Hematopoietic multipotent progenitor cell (in vitro differentiated cells): ENCODE results near the gene RPLP2. TPM values are rescaled to one million over a fixed set of nuclear protein-coding genes. Genes with fewer than 3 reads are reported as not detected.
A peak's percentile ranks its signal among the peaks of the same experiment; 100 is the strongest.

Experiments
- DNase-seq, 3 donors: peaks; one replicate each; pipeline ENCODE4 v3.0.0-alpha.2; 2011 to 2015; ENCODE audit warnings: low read depth in 2 of 3, low spot score in 2 of 3
- total RNA-seq: library from RNA; depleted of rRNA; stranded (reverse); fragments of >200 nt; gene quantifications from one replicate; pipeline ENCODE4 v1.2.3, GENCODE V29; 2012

RPLP2 gene
- total RNA-seq, 1 donor, result 2,675 TPM

GRCh38 chr11:833114-833791 is 23.5 kb downstream of the RPLP2 start:
- peak in 2 of 3 donors; percentile 46 to 49 for DNase-seq

- DNase-seq, result no peak
Observed at GRCh38 chr11:833849-834311, 24.1 kb downstream of the RPLP2 start.

DNA sequence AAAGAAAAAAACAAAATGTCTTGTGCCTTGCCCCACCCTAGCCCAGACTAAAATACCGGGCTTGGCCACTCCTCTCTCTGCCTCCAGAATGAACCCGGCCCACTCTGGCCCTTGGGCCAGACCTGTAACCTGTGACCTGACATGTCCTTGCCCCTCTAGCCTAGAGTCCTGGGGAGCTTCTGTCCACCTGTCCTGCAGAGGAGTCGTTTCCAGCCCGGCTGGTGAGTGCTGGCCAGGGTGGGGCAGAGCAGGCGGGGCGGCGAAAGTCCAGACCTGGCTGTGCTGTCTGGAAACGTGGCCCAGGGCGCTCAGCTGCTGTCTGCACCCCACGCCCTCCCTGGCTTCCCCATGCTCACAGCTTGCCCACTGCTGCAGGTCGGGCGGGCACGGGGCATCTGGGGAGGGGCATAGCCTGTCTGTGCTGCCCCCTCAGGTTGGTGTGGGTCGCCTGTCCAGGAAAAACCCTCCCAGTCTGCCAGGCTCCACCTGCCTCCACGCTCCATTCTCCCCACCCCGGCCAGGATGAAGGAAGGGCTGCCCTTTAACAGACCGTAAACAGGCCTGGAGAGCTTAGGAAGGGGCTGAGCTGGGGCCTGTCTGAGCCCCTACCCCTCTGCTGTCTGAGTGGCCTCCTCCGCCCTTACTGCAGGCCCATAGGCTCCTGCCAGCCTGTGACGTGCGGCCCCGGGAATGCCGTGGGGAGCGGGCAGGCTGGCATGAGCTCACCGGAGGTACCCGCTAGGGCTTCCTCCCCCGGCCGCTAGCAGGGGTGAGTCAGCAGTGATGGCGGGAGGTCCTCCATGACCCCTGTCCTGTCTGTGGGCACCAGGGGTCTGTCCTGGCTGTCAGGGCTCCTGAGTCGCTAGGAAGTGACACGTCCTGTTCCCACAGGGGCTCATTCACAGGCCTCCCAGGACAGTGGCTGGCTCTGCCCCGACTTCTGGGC is 24.9 kb downstream of the RPLP2 start:
- peak in 2 of 3 donors; percentile 62 to 71 for DNase-seq

DNA sequence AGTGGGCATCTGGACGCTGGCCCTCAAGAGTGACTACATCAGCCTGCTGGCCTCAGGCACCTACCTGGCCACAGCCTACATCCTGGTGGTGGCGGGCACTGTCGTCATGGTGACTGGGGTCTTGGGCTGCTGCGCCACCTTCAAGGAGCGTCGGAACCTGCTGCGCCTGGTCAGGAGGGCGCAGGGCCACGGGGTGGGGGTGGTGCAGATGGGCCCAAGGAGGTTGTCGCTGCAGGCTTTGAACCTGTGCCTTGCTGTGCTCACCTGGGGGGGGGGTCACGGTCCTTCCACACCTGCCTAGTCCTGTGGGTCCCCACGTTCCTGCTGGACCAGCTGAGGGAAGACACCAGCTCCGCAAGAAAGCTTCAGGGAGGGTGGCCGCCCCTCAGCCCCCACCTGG is 26.5 kb downstream of the RPLP2 start:
- no peak for DNase-seq

- DNase-seq, result no peak
Observed at GRCh38 chr11:836700-837099, 26.9 kb downstream of the RPLP2 start.

DNA sequence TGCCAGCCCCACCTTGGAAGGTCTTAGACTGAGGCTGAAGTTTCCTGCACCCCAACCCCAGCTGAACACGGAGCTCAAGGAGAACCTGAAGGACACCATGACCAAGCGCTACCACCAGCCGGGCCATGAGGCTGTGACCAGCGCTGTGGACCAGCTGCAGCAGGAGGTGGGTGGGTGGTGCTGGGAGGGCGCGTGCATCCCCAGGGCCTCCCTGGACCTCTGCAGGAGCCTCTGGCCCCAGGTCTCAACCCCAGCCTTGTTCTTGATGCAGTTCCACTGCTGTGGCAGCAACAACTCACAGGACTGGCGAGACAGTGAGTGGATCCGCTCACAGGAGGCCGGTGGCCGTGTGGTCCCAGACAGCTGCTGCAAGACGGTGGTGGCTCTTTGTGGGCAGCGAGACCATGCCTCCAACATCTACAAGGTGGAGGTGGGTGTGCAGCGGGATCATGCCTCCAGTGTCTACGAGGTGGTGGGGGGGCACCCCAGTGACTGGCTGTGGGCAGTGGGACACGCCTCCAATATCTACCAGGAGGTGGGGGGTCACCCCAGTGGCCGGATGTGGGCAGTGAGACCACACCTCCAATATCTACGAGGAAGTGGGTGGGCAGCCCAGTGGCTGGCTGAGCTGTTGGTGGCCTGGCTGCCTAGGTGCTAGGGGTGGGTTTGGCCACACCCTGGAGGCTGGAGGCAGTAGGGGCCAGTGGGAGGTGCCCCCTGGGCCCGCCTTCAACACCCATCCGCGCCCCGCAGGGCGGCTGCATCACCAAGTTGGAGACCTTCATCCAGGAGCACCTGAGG is 27.6 kb downstream of the RPLP2 start:
- no peak for DNase-seq

DNA sequence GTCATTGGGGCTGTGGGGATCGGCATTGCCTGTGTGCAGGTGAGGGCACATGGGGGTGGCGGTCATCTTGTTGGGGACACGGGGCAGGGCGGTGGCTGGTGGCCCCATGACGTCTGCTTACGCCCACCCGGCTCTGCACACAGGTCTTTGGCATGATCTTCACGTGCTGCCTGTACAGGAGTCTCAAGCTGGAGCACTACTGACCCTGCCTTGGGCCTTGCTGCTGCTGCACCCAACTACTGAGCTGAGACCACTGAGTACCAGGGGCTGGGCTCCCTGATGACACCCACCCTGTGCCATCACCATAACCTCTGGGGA is 28.2 kb downstream of the RPLP2 start:
- DNase-seq, result no peak

- no peak for DNase-seq
Observed at GRCh38 chr11:838441-839279, 28.9 kb downstream of the RPLP2 start.

DNA sequence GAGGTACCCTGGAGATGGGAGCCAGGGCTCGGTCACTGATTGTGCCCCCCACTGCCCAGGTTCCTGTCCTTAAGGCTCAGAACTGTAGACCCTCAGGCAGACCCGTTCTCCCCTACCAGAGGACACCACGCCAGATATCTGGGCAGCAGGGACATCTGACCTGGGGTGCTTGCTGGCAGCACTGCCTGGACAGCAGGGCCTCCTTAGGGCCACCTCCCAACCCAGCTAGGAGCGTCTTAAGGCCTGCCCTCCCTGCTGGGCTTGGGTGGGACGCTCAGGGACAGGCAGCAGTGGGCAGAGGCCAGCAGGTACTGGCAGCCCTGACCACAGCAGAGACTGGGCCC is 29.5 kb downstream of the RPLP2 start:
- DNase-seq, result no peak

DNA sequence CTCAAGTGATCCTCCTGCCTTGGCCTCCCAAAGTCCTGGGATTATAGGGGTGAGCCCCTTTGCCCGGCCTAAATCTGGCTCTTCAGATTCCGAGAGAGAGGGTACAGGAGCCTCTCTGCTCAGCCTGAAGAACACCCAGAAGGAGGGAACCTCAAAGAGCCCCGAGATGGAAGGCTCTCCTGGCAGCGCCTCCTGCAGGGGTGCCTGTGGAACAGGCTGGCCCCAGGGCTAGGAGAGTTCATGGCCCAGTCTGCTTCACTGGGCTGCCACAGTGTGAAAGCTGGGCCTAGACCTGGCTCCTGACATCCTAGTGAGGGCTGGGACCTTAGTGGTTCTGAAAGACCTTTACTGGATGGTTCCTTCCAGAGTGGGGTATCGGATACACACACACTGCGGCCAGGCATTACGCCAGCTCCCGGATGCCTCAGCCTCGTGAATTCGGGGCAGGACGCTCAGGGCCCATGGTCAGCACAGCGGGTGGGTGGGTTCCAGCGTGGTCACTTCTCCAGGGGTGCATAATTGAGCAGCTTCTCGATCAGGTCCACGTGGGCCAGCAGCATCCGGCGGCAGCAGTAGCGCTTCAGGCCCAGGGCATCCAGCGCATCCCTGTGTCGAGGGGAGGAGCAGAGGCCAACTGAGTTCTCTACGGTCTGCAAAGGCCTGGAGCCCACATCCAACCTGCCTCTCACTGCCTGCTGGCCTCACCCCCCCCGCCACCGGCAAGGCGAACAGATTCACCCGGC is 30.3 kb downstream of the RPLP2 start:
- DNase-seq, result no peak

- no peak for DNase-seq
Observed at GRCh38 chr11:841981-842369, 32.2 kb downstream of the RPLP2 start.

DNA sequence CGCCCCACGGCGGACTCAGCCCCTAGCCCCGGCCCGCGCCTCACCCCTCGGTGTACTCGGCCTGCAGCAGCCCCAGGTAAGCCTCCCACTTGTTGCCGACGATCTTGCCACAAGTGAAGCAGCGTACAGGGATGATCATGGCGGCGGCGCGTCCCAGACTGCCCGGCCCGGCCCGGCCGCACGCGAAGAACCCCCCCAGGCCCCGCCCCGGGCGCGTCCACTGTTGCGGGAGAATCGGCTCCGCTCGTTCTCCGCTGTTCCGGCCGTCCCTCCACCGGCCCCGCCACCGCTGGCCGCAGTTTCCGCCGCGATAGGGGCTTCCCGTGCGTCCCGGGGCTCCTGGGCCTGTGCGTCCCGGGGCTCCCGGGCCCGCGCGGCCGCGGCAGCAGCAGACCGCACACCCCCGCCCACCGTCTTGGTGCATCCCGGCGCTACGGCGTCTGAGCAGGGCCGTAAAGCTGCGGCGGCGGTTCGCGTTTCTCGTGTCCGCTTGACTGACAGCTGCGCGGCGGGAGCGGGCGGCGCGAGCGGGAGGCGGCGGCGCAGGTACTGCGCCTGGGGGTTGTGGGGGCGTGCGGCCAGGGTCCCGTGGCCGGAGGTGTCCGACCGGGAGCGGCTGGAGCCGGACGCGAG is 32.7 kb downstream of the RPLP2 start, which contains the start of the genes POLR2L and TSPAN4:
TSS of gene POLR2L (minus strand) at position 160 of the 633 bp plus-strand sequence. CDS start at position 139, 21 bp downstream.
TSS of gene TSPAN4 (plus strand) at position 483 of the 633 bp plus-strand sequence. CDS start 7,453 bp downstream, outside the sequence.
- DNase-seq, result peak; percentile 86 to 87 (median 86)

DNA sequence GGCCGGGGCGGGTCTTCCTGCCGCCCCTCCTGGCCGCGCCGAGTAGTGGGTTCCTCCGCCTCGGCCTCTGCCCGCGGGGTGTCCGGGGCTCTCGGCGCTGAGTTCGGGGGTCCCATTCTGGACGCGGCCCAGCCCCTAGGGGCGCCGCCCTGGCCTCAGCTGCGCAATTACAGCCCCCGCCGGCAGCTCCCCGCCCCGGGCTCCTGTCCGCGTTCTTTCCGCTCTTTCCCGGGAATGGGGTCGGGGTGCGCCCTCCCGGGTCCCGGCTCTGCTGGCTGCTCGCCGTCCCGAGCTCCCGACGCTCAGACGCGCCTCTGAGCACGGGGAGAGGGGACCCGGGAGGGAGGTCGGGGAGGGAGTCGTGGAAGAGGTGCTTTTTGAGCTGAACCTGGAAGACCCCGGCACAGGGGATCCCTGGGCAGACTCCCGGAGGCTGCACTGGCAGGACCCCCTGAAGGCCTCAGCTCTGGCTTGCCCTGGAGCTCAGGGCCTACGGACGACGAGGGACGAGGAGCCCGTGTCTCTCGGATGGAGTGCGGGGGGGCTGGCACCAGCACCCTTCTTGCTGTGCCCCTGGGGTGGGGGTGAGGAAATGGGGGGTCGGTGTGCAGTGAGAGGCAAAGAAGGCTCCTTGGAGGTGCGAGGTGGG is 33.4 kb downstream of the RPLP2 start:
- no peak for DNase-seq

DNA sequence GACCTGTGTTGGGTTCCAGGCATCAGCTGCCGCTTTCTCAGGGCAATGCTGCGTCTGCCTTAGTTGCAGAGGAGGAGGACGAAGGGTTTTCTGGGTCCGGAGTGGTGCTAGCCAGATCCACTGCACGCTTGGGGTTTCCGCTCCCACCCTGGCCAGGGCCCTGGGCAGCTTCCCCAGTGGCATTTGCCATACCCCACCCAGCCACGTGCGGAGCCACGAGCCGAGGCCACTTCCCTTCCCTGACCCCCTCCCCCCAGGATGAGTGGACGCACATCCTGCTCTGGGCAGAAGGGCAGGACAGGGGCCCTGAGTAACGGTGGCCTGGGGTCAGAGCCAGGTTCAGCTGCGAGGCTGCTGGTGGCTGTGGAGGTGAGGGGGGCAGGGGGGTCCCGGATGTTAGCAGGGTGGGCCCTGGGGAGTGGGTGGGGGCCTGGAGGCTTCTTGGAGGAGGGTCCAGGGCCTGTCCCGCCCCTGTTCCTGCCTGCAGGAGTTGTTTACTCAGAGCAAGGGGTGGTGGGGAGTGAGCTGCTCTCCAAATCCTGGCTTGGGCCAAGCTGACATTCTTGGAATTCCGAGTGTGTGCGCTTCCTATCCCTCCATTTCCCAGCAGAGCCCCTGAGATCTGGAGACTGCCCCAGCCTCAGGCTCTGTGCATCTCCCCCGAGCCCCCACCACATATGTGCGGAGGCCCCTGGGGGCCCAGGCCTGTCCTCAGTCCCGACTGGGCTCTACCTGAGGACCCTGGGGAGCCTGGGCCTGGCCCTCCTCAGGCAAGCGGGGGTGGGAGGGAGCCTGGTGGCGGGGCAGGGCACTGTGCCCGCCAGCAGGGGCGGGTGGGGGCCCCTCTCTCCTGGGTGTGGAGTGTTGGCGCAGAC is 34.3 kb downstream of the RPLP2 start:
- DNase-seq, result peak in 2 of 3 donors; percentile 29 to 45

DNA sequence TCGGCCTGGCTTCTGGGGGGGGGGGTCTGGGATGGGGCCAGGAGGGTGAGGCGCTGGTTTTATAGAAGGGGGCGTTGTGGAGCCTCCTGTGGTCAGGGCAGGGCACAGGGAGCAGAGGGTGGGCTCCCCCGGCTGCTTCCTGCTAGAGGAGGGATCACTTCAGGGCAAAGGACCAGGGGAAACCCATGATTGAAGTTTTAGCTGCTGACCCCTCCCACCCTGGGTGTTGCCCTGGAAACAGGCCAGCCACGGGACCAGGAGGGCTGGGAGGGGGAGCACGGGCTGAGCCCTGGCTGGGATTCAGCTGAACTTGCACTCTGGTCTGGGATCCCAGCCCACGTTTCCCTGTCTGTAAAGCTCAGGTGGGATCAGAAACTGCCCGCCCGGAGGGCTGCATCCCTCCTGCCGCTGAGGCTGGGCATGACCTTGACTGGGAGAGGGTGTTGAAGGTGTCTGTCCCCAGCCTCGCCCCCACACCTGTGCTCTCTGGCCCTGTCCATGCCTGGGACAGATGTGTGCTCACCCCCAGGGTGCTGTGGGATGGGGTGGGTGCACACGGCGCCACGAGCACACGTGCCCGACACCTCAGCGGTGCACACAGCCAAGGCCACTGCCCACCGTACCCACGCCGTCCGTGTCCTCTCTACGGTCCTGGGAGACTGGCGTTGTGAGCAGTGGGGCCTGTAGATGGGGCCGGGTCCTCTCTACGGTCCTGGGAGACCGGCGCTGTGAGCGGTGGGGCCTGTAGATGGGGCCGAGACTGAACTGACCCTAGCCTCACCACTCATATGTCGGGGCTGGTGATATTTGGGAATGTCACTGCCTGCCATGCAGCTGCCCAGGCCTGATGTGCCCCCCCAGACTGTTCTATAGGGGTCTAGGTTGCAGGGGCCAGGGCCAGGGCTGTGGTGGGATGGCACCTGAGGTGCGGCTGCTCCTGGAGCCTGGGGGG is 35.2 kb downstream of the RPLP2 start:
- peak in 2 of 3 donors; percentile 94 to 95 for DNase-seq

GRCh38 chr11:845872-846495 is 36.2 kb downstream of the RPLP2 start:
- no peak for DNase-seq
